HG02981 (cell line): ENCODE results near the gene XCL2.
"Not testable (repeated sequence)": the region's sequence is repeated elsewhere in the genome, so short reads cannot be mapped to it uniquely, and the experiment has no call there.

ENCODE experiments used
- ATAC-seq: cut with Tn5 transposase; IDR thresholded peaks from one replicate; pipeline ENCODE4 v1.9.1; 2021; ENCODE audit warnings: mild to moderate bottlenecking, moderate library complexity; ENCODE audit not compliant: unreplicated experiment

Gene XCL2

DNA sequence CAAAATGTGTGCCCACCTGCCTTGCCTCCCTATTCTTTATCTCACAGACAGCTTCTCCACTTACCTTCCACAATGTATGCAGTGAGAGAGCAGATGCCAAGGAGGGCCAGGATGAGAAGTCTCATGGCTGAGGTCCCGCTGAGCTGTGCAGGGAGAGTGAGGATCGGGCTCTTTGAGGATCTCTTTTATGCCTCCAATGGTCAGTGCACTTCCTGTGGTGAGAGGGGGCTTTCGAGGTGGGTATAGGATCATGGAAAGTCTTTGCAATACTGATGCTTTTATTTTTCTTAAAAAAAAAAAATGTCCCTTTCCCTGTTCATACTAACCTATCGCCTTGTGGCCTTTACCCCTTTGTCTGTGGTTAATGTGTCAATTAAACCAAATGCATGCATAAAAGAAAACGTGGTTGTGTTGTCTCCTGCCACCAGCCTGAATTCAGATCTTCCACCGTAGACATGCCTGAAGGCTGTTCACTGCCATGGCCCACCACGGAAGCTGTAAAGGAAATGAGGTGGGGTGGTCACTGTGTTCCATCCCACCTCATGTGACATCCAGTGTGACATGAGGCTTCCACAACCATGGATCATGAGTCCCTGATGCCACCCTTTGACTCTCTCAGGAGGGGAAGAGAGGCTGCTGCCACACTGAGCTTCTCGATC, at the start of gene XCL2:
Gene XCL2 (minus strand): TSS at position 158 of the 659 bp plus-strand sequence. CDS start 33 bp downstream, at position 125.
- ATAC-seq, result not testable (repeated sequence)

- ATAC-seq, result no peak
Measured at GRCh38 chr1:168591641-168592250, 47.9 kb upstream of the XCL2 start.

DNA sequence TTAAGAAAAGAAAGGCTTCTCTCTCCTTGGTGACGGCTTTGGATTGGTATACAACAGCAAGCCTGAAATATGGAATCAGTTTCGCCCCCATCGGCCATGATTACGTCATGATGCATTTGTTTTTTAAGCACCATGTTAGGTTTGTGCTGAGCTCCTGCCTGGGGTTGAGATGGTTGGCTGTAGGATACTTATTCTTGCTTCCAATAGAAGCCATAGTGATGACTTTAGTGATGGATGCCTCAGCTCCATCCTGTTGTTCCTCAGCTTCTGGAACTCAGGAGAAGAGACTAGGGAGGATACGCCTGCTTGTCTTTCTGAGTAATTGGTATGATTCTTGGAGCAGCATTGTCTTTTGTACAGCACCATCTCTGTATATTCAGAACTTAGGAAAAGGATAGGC, 47.3 kb upstream of the XCL2 start:
- no peak for ATAC-seq

DNA sequence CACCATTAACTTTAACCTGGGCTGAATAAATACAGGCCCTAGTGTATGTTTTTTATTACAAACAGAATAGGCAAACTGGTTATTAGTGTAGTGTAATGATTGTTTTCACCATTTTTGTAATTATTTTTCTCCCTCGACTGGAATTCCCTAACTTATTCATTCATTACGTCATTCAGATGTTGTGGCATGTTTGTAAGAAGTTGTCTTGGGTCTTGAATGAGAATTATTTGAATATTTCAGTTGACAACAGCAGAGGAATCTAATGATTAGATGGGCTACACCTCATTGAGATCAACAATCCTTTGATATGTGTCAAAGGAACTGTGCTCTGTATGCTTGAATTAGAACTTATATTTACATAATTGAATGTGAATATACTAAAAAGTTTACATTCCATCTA, 45.4 kb upstream of the XCL2 start:
- ATAC-seq, result no peak

- no peak for ATAC-seq
Measured at GRCh38 chr1:168585937-168586336, 42.1 kb upstream of the XCL2 start.

GRCh38 chr1:168585191-168585590, 41.4 kb upstream of the XCL2 start:
- ATAC-seq, result no peak

DNA sequence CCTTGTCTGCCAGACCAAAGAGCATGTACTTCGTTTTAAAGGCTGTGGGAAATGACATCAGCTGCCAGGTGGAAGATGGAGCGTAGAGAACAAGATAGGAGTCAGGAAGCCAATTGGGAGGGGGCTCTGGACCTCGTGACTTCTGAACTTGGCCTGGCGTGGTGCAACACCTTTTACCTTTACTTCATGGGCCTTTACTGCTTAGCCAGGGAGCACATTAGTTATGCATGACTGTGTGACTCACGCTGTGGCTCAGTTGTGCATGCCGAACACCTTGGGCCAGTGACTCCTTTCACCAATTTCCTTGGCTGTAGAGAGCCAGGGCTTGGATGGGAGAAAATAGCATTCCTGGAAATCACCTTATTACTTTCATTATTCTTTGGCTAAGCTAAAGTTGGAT, 39.8 kb upstream of the XCL2 start:
- ATAC-seq, result no peak

DNA sequence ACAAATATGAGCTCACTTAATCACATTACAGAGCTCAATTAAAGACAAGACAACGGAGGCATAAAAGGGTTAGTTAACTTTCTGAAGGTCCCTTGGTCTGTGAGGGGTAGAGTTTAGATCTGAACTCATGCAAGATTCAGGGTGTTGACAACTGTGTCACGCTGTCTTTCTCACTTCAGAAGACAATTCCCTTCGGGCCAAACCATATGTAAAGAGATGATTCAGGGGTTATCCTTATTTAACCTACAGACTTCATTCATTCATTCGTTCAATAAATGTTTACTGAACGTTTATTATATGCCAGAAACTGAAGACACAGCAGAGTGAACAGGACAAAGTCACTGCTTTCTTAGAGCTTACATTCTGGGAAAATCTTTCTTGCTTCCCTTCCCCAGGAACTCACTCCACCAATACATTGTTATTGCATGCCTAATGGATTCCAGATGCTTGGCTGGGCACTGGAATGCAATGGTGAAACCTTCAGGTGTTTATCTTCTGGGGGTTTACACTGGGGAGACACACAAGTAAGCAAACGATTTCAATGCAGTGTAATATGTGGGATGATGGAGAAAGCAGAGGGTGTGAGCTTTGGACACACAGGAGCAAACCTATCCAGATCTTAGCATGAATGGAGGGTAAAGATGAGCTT, 39.0 kb upstream of the XCL2 start:
- ATAC-seq, result no peak

- ATAC-seq, result no peak
Measured at GRCh38 chr1:168581817-168582572, 38.2 kb upstream of the XCL2 start.

GRCh38 chr1:168580991-168581390, 37.2 kb upstream of the XCL2 start:
- ATAC-seq, result not testable (repeated sequence)

GRCh38 chr1:168580290-168580689, 36.5 kb upstream of the XCL2 start:
- ATAC-seq, result not testable (repeated sequence)

GRCh38 chr1:168578531-168579185, 34.9 kb upstream of the XCL2 start:
- ATAC-seq, result not testable (repeated sequence)

GRCh38 chr1:168576245-168576688, 32.5 kb upstream of the XCL2 start, which contains the start of gene XCL1:
XCL1 (plus strand) TSS chr1:168576605; CDS start chr1:168576638, 33 bp downstream.
- not testable (repeated sequence) for ATAC-seq

DNA sequence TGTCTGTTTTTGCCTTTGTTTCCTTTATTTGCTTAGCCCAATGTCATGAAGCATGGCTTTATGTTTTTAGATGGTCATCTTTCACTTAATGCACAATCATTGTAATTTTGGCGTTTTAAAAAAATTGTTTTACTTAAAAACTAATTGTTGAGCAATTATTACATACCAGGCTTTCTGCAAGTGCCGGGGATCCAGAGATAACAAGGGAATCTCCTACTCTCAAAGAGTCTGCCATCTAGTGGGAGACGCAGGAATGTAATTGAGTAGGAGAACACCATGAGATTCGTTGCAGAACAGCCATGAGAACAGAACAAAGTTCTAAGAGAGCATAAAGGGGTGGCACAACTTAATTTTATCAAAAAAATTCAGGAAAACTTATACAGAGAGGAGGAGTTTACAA, 30.4 kb upstream of the XCL2 start:
- ATAC-seq, result not testable (repeated sequence)

DNA sequence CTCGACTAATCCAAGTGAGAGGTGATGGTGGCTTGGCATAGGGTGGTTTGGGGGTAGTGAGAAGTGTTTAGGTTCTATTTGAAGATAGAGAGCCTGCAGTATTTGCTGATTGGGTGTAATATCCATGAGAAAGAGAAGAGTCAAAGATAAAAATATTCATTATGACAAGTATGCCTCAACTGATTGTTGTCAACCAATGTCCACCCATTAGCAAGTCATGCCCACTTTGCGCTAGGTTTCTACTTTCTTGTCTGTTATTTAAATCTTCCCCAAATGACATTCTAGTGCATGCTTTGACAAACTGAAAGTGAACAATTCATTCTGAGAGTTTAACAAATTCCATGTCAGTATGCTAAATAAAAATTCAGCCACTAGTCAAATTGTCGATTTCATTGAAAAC, 28.8 kb upstream of the XCL2 start:
- no peak for ATAC-seq

GRCh38 chr1:168570652-168571051, 26.9 kb upstream of the XCL2 start:
- ATAC-seq, result no peak

- ATAC-seq, result no peak
Measured at GRCh38 chr1:168568346-168568745, 24.5 kb upstream of the XCL2 start.

- no peak for ATAC-seq
Measured at GRCh38 chr1:168567568-168567967, 23.8 kb upstream of the XCL2 start.

GRCh38 chr1:168567007-168567406, 23.2 kb upstream of the XCL2 start:
- ATAC-seq, result no peak

DNA sequence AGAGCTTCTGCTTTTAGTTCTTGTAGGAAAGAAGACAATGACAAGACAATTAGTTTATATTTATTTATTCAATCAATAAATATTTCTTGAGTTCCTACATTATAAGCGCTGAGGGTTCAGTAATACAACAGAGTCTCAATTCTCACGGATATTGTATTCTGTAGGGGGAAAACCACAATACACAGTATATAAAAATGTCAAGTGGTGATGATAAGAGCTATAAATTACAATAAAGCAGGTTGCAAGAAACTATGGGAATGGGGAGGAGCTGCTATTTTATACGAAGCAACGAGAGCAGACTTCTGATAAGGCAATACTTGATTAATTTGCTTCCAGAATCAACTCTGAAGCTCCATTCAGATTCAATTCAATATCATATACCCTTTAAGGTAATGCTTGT, 22.0 kb upstream of the XCL2 start:
- no peak for ATAC-seq

DNA sequence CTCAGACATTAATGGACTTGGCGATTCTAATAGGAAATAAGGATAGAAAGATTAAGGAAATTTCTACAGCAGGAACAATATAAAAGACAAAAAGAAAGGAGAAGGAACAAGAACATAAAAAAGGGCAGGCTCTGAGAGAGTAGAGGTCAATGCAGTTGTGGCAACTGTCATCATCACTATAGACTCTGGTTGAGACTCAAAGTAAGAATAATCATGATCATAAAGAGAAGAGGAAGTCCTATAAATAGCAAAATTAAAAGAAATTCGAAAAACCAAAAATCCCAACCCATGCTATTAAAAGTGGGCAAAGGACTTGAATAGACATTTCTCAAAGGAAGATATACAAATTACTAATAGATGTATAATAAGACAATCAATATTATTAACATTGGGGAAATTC, 18.2 kb upstream of the XCL2 start:
- ATAC-seq, result no peak
